Vagina (tissue), 2 donors: ENCODE measurements around the gene MMP24OS.

Experiments
- CTCF ChIP-seq, 3 experiments: fragments of 450-650 bp in 2 of 3; fragments of 200-600 bp in 1 of 3; sonication (generic) in 1 of 3; IDR thresholded peaks; one replicate each; pipeline ENCODE4 v1.5.1; 2017 to 2019; ENCODE audit warnings: antibody characterized with exemption in 3 of 3, mild to moderate bottlenecking in 2 of 3, moderate library complexity in 2 of 3
- POLR2A ChIP-seq, 2 donors: fragments of 450-650 bp; IDR thresholded peaks; one replicate each; pipeline ENCODE4 v1.6.1; 2017; ENCODE audit warnings: antibody characterized with exemption in 2 of 2, mild to moderate bottlenecking in 2 of 2, moderate library complexity in 2 of 2
- POLR2AphosphoS5 ChIP-seq, 2 donors: sonication (generic); formaldehyde crosslinking; IDR thresholded peaks; one replicate each; pipeline ENCODE4 v1.9.0; 2017; ENCODE audit warnings: antibody characterized with exemption in 2 of 2, mild to moderate bottlenecking in 2 of 2, low read depth in 1 of 2; ENCODE audit not compliant: insufficient read depth in 1 of 2

- no peak for TF ChIP-seq CTCF (IDR thresholded peaks at IDR 0.05)
- TF ChIP-seq POLR2A (IDR thresholded peaks at IDR 0.05): no peak
- TF ChIP-seq POLR2AphosphoS5 (IDR thresholded peaks at IDR 0.05; ENCODE audit: insufficient read depth in 1 of 2, low read depth in 1 of 2): peak; percentile 13 to 56
These were observed 6.5 kb upstream of the MMP24OS start, which contains the start of gene EIF6 for GRCh38 chr20:35284267-35284991.
